WERI-Rb-1 (cell line): ENCODE measurements around the gene ELOA.

Experiments
- DNase-seq: peaks from one replicate; pipeline ENCODE4 v3.0.0-alpha.2; 2020
- H3K27ac ChIP-seq: fragments of 250-450 bp; sonication (Bioruptor Pico); 2 replicates; pipeline ENCODE4 v1.5.1; 2020; ENCODE audit warnings: mild to moderate bottlenecking, moderate library complexity
- H3K27me3 ChIP-seq: fragments of 250-450 bp; sonication (Bioruptor Pico); 2 replicates; pipeline ENCODE4 v1.5.1; 2021; ENCODE audit warnings: mild to moderate bottlenecking, low read depth, moderate library complexity; ENCODE audit not compliant: insufficient read depth, severe bottlenecking
- H3K36me3 ChIP-seq: fragments of 250-450 bp; sonication (Bioruptor Pico); 2 replicates; pipeline ENCODE4 v1.5.1; 2020; ENCODE audit warnings: mild to moderate bottlenecking, moderate library complexity
- H3K4me3 ChIP-seq: 2 replicates; pipeline ENCODE4 v1.5.1; 2011; ENCODE audit warnings: low read depth, mild to moderate bottlenecking, control low read depth, low read length
- H3K9me3 ChIP-seq: fragments of 250-450 bp; sonication (Bioruptor Pico); 2 replicates; pipeline ENCODE4 v1.5.1; 2021; ENCODE audit warnings: mild to moderate bottlenecking, moderate library complexity; ENCODE audit not compliant: severe bottlenecking
- CTCF ChIP-seq: IDR thresholded peaks from 2 replicates; pipeline ENCODE4 v1.5.1; 2011; ENCODE audit warnings: low read depth, mild to moderate bottlenecking, control low read depth, inconsistent platforms, low read length

ELOA gene

GRCh38 chr1:23698466-23698865 is 44.8 kb upstream of the ELOA start:
- no peaks in the 10 kb centered on the region for H3K9me3 ChIP-seq
- DNase-seq: no peak
- no peaks in the 10 kb centered on the region for H3K27me3 ChIP-seq
- H3K36me3 ChIP-seq: peaks cover 93% of the 10 kb centered on the region
- TF ChIP-seq CTCF: no peak
- H3K27ac ChIP-seq: no peak overlapping the region
- H3K4me3 ChIP-seq: no peak overlapping the region

- Histone ChIP-seq H3K4me3 (no peak overlapping the region), H3K9me3 (no peaks in the 10 kb centered on the region), H3K27me3 (no peaks in the 10 kb centered on the region), H3K27ac (no peak overlapping the region), H3K36me3 (peaks cover 88% of the 10 kb centered on the region)
- DNase-seq: no peak
- TF ChIP-seq CTCF: no peak
Measured at GRCh38 chr1:23699280-23700179, 43.7 kb upstream of the ELOA start.

GRCh38 chr1:23701310-23701709 is 42.0 kb upstream of the ELOA start:
- DNase-seq: no peak
- TF ChIP-seq CTCF: no peak
- H3K27me3 ChIP-seq: no peaks in the 10 kb centered on the region
- no peaks in the 10 kb centered on the region for H3K9me3 ChIP-seq
- peaks cover 70% of the 10 kb centered on the region for H3K36me3 ChIP-seq
- no peak overlapping the region for H3K27ac ChIP-seq
- no peak overlapping the region for H3K4me3 ChIP-seq

- DNase-seq: no peak
- H3K4me3 ChIP-seq: no peak overlapping the region
- no peak for TF ChIP-seq CTCF
- H3K36me3 ChIP-seq: peaks cover 63% of the 10 kb centered on the region
- no peaks in the 10 kb centered on the region for H3K27me3 ChIP-seq
- H3K27ac ChIP-seq: no peak overlapping the region
- H3K9me3 ChIP-seq: no peaks in the 10 kb centered on the region
Measured at GRCh38 chr1:23701996-23702395, 41.3 kb upstream of the ELOA start.

GRCh38 chr1:23704834-23705495 is 38.3 kb upstream of the ELOA start:
- no peak for TF ChIP-seq CTCF
- Histone ChIP-seq H3K9me3 (no peaks in the 10 kb centered on the region), H3K36me3 (peaks cover 36% of the 10 kb centered on the region), H3K27ac (0 out of 2 replicates have a peak overlapping the region, but pooled peaks have one; percentile 33), H3K4me3 (no peak overlapping the region), H3K27me3 (no peaks in the 10 kb centered on the region)
- DNase-seq: peak; percentile 28
